Articular chondrocyte of knee joint (primary cell): ENCODE results near the gene DSC1. TPM values are rescaled to one million over a fixed set of nuclear protein-coding genes. Genes with fewer than 3 reads are reported as not detected.

Experiments used
- total RNA-seq: library from RNA; depleted of rRNA; stranded (reverse); fragments of >200 nt; gene quantifications from 2 replicates; pipeline ENCODE4 v1.2.3, GENCODE V29; 2012

The DSC1 gene, protein sequence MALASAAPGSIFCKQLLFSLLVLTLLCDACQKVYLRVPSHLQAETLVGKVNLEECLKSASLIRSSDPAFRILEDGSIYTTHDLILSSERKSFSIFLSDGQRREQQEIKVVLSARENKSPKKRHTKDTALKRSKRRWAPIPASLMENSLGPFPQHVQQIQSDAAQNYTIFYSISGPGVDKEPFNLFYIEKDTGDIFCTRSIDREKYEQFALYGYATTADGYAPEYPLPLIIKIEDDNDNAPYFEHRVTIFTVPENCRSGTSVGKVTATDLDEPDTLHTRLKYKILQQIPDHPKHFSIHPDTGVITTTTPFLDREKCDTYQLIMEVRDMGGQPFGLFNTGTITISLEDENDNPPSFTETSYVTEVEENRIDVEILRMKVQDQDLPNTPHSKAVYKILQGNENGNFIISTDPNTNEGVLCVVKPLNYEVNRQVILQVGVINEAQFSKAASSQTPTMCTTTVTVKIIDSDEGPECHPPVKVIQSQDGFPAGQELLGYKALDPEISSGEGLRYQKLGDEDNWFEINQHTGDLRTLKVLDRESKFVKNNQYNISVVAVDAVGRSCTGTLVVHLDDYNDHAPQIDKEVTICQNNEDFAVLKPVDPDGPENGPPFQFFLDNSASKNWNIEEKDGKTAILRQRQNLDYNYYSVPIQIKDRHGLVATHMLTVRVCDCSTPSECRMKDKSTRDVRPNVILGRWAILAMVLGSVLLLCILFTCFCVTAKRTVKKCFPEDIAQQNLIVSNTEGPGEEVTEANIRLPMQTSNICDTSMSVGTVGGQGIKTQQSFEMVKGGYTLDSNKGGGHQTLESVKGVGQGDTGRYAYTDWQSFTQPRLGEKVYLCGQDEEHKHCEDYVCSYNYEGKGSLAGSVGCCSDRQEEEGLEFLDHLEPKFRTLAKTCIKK
- total RNA-seq = under 0.01 TPM in 1 of 2 replicates, not detected in the other

DNA sequence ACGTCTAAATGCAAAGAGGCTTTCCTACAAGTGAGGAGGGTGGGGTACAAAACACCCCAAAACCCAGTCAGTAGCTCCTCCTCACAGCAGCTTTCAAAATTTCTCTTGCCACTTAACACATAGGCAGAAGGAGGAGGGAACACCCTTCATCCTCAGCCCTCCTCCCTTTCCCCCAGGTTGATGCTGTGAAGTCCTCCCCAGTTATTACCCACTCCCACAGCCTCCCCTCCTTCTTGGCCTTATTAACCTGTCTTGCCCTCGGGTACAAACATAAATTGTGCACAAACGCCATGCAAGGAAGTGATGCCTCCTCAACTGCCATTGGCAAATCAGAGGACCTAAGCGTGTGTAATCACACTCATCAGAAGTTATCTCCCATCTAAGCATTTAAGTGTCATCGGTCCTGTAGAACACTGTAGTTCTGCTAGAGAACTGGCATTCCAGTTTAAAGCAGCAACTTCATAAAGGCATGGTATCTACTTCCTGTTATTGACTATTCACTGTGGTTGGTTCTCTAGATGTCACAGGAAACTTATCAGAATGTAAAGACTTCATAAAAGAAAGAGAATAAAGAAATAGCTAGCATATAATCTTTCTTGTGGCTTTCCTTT is at the start of gene DSC1:
Gene DSC1, minus strand, starts transcription at position 32 of the 611 bp plus-strand sequence. CDS start 262 bp downstream, outside the sequence.

DNA sequence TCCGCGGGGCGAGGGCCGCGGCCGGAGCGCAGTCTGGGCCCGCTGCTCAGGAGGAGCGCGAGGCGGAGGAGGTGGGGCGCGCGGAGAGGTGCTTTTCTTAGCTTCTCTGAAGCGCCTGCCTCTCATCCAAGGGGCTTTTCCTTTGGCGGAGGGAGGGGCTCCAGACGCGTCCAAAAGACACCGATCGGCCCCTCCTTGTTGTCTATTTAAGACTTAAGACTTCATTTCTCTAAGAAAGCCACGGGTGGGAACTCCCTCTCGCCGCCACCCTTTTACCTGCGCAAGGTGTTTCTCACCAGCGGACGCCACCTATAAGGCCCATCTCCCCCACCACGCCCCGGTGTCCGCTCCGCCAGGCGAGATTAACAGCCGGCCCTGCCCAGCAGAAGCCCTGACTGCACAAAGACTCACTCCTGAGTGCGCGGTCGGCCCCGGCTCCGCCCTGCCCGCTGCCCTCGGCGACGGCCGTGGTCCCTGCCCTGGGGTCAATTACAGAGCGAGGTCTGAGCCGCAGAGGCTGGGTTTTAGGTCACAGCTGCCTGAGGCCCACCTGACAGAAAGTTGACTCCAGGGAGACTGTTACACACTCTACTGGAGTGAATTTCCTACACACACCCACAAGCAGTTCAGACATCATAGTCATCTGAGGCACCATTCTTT is 60.5 kb downstream of the DSC1 start, which contains the start of gene DSC2:
Gene DSC2, minus strand, starts transcription at position 397 of the 660 bp plus-strand sequence. CDS start 450 bp downstream, outside the sequence.

Other genes with a start within 250 kb of the DSC1 start
- gene DSC3, start 120.1 kb downstream of the DSC1 start, total RNA-seq = 0.26 and 1.1 TPM in 2 replicates
- 0.97 and 1.3 TPM in 2 replicates for gene DSC2, start 60.4 kb downstream of the DSC1 start, total RNA-seq
- gene DSG1, start 155.3 kb upstream of the DSC1 start, total RNA-seq = not detected in 2 replicates
- gene DSG4, start 213.9 kb upstream of the DSC1 start, total RNA-seq = not detected in 2 replicates